HG03439 (cell line): ENCODE results near the gene BICDL2.

Source experiments
- ATAC-seq: cut with Tn5 transposase; IDR thresholded peaks from one replicate; pipeline ENCODE4 v1.9.1; 2021; ENCODE audit warnings: mild to moderate bottlenecking, moderate library complexity; ENCODE audit not compliant: unreplicated experiment

Gene BICDL2

GRCh38 chr16:3026003-3026378 lies 10.8 kb downstream of the BICDL2 start:
- no peak for ATAC-seq

GRCh38 chr16:3025032-3026002 lies 11.4 kb downstream of the BICDL2 start:
- no peak for ATAC-seq

DNA sequence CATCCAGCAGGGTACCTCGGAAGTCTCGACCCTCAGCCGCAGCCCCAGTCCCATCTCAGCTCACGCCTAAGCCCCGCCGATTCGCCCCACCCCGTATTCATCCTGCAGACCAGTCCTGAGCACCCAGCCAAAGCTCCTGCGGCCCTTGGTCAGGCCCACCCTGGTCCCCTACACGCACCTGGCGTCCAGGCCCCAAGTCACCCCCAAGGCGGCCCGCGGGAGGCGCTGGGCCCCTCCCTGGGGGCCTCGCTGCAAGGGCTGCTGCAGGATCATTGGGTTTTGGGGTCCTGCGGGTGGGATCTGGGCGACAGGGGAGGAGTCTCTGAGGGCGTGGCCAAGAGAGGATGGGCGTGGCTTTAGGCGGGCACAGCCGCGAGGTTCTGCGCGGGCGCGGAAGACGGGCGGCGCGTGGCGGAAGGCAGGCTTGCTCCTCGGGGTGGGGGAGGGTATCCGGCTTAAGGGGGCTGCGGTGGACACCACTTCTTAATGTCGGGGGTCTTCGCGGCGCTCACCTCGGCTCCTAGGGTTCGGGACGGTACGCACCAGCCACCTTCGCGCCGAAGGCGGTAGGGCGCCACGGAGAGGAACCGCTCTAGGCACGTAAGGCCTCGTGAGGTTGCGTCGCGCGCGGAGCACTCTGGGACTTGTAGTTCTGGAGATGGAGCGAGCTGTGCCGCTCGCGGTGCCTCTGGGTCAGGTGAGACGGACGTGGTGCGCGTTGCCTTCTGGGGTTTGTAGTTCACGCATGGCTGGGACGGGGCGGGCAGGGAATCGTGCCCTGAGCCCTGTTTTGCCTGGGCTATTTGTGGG lies 12.9 kb downstream of the BICDL2 start, which contains the start of the genes HCFC1R1 and THOC6:
Gene HCFC1R1 (minus strand): TSS at position 274 of the 810 bp plus-strand sequence. CDS start 1 bp downstream, at position 273.
Gene THOC6 (plus strand): TSS at position 367 of the 810 bp plus-strand sequence. CDS start 292 bp downstream, at position 659.
- ATAC-seq: peak; percentile 73

DNA sequence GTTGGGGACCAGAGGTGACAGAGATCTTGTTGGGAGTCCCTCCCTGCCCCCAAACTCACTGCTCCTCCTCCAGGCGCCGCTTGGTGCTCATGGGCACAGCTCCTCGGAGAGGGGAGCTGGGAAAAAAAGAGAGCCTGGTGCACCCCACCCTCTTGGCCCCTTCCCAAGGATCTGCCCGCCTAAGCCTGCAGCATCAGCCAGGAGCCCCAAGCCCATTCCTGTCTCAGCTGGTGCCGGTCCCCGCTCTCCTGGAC lies 13.4 kb downstream of the BICDL2 start:
- ATAC-seq: no peak

GRCh38 chr16:3022684-3023414 lies 13.9 kb downstream of the BICDL2 start:
- no peak for ATAC-seq

GRCh38 chr16:3022208-3022683 lies 14.5 kb downstream of the BICDL2 start:
- no peak for ATAC-seq

GRCh38 chr16:3021449-3022207 lies 15.1 kb downstream of the BICDL2 start:
- ATAC-seq: no peak

GRCh38 chr16:3020604-3021448 lies 15.9 kb downstream of the BICDL2 start:
- no peak for ATAC-seq

DNA sequence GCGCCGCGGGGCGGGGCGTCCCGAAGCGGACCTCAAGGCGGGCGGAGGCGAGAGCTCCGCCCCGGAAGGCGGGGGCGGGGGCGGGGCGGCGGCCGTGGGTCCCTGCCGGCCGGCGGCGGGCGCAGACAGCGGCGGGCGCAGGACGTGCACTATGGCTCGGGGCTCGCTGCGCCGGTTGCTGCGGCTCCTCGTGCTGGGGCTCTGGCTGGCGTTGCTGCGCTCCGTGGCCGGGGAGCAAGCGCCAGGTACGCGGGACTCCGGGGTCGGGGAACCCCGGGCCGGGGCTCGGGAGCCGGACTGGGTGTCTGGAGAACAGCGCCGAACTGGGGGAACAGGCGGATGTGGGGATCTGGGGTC lies 16.5 kb downstream of the BICDL2 start, which contains the start of gene TNFRSF12A:
Gene TNFRSF12A (plus strand): TSS at position 122 of the 357 bp plus-strand sequence. CDS start 30 bp downstream, at position 152.
- no peak for ATAC-seq

GRCh38 chr16:3019594-3020246 lies 17.0 kb downstream of the BICDL2 start:
- no peak for ATAC-seq

- no peak for ATAC-seq
Measured at GRCh38 chr16:3017794-3018506, 18.8 kb downstream of the BICDL2 start, which contains the start of gene CLDN6. TSS of gene CLDN6 (minus strand) at chr16:3018183. CDS start at chr16:3016021, 2,162 bp downstream.

DNA sequence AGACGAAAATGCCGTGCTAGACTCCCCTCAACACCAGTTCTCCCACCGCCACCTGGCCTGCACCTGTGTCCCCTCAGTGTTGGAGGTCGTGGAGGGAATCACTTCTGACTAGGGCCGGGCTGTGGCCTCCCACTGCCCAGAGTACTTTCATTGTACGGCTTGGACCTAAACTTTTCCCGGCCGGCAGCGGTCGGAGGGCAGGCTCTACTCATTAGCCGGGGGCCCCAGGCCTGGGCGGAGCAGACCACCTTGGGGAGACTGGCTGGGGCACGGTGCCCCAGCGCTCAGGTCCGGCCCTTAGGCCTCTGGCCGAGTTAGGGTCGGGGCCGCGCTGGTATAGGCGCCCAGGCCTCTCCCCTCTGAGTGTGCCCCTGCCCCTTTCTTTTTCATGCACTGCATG lies 19.4 kb downstream of the BICDL2 start:
- ATAC-seq: no peak

DNA sequence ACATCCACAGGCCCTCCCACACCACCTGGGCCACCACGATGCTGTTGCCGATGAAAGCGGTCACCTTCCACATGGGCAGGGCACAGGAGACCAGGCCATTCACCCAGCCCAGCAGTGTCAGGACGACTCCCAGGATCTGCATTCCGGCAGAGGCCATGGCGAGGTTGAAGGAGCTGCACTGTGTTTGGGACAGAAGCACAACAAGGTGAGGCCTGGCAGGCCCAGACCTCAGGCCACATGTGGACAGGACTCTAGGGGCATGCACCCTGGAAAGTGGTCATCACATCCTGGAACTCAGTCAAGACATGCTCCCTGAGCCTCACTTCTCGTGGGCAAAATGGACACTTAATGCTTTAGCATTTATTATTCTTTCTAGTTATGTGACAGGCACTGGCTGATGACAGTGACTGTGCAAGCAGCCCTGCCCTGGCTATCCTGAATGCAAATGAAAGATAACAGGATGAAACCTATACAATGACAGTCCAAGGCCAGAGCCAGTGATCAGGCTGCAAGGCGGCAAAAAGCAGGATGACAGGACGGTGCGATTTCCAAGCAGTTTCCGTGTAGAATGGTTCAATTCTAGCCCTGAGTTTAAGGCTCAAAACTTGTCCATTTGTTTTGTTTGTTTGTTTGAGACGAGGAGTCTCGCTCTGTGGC lies 20.8 kb downstream of the BICDL2 start:
- ATAC-seq: no peak

- ATAC-seq: no peak
Measured at GRCh38 chr16:3014971-3015370, 21.8 kb downstream of the BICDL2 start.

DNA sequence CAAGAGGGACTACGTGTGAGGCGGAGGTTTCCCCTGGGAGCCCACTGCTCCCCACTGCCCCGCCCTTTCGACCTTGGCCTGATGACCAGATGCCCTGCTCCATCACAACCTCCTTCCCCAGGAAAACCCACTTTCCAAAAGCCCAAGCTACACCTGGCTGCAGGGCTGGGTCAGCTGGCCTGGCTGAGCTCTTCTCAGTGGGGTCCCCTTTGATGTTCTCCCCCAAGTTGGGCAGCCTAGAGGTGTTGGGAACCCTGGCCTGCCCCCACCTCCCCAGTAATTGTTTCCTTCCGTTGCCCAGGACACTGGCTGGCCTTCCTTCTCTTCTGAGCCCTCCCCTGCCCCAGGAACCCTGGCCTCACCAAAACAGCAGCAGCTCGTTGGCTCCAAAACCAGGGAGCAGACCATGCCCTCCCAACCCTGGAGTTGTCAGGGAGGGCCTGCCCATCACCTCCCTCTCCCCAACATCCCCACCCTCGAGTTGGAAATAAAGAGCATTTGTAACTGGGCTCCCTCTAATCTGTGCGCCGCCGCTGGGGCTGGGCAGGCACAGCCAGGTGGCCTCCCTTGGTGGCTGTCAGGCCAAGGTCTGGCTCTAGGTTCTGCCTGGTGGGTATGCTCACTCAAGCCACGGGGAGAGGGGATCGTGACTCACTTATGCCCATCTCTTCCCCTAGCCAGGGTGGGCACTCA lies 22.6 kb downstream of the BICDL2 start:
- no peak for ATAC-seq

GRCh38 chr16:3013491-3013951 lies 23.2 kb downstream of the BICDL2 start:
- no peak for ATAC-seq
